Left kidney (tissue), 2 donors: ENCODE results near the gene GAA. TPM values are rescaled to one million over a fixed set of nuclear protein-coding genes. Genes with fewer than 3 reads are reported as not detected.

Experiments
- DNase-seq: peaks from one replicate; pipeline ENCODE4 v3.0.0-alpha.2; 2013
- polyA plus RNA-seq: library from polyadenylated mRNA; unstranded; fragments of 120-200 nt; gene quantifications from one replicate; pipeline ENCODE4 v1.2.1, GENCODE V29; 2013; ENCODE audit not compliant: insufficient read length

Gene GAA
- polyA plus RNA-seq, 1 donor = 33.3 TPM

GRCh38 chr17:80103449-80104085 is 2.2 kb downstream of the GAA start:
- no peak for DNase-seq

- DNase-seq = no peak
Observed at GRCh38 chr17:80104321-80104955, 3.1 kb downstream of the GAA start.

- no peak for DNase-seq
Observed at GRCh38 chr17:80104956-80105375, 3.6 kb downstream of the GAA start.

- DNase-seq = no peak
Observed at GRCh38 chr17:80105762-80106161, 4.4 kb downstream of the GAA start.

- no peak for DNase-seq
Observed at GRCh38 chr17:80106176-80106575, 4.8 kb downstream of the GAA start.

GRCh38 chr17:80106751-80107150 is 5.4 kb downstream of the GAA start:
- DNase-seq = no peak

- no peak for DNase-seq
Observed at GRCh38 chr17:80107231-80108021, 6.0 kb downstream of the GAA start.

- DNase-seq = no peak
Observed at GRCh38 chr17:80108036-80108971, 6.9 kb downstream of the GAA start.

- no peak for DNase-seq
Observed at GRCh38 chr17:80109066-80109660, 7.8 kb downstream of the GAA start.

- no peak for DNase-seq
Observed at GRCh38 chr17:80109713-80110446, 8.5 kb downstream of the GAA start.

- DNase-seq = no peak
Observed at GRCh38 chr17:80110447-80110812, 9.0 kb downstream of the GAA start.

- no peak for DNase-seq
Observed at GRCh38 chr17:80110927-80111701, 9.7 kb downstream of the GAA start.

- no peak for DNase-seq
Observed at GRCh38 chr17:80111702-80112470, 10.5 kb downstream of the GAA start.

- no peak for DNase-seq
Observed at GRCh38 chr17:80112471-80113032, 11.2 kb downstream of the GAA start.

- DNase-seq = no peak
Observed at GRCh38 chr17:80113033-80113484, 11.7 kb downstream of the GAA start.

GRCh38 chr17:80114758-80115157 is 13.4 kb downstream of the GAA start:
- DNase-seq = no peak

GRCh38 chr17:80115159-80115558 is 13.8 kb downstream of the GAA start:
- no peak for DNase-seq

- no peak for DNase-seq
Observed at GRCh38 chr17:80116276-80116920, 15.0 kb downstream of the GAA start.
